Thyroid gland (tissue), 4 donors: ENCODE data around the gene IRAK3.

Experiments used
- CTCF ChIP-seq, 6 experiments: fragments of 200-600 bp in 3 of 6; fragments of 450-650 bp in 3 of 6; sonication (generic) in 3 of 6; IDR thresholded peaks; one replicate each; pipeline ENCODE4 v1.5.1; 2016 to 2019; ENCODE audit warnings: antibody characterized with exemption in 6 of 6, mild to moderate bottlenecking in 2 of 6, inconsistent platforms in 1 of 6, moderate library complexity in 1 of 6
- POLR2A ChIP-seq, 2 donors: fragments of 450-650 bp; IDR thresholded peaks; one replicate each; pipeline ENCODE4 v1.6.1; 2017; ENCODE audit warnings: antibody characterized with exemption in 2 of 2, mild to moderate bottlenecking in 2 of 2, moderate library complexity in 1 of 2

DNA sequence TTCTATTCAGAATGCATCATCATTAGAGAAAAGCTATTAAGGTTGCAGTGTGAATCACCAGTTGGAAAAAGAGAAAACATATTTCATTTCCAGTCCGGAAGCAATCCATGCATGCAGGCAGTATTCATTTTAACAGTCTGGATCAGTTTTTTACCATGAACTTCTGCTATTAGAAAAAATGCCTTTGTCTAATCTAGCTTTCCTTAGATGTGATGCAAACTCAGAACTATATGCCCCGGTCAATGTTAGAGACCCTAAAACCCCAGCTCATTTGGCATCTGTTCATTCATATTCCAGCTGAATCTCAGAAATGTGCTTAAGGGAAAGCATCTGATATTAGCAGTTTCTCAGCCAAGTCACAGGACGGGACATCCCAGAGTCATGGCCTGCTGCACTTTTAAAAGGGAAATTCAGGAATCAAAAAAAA, 8.5 kb downstream of the IRAK3 start:
- TF ChIP-seq POLR2A (IDR thresholded peaks at IDR 0.05), result no peak
- no peak for TF ChIP-seq CTCF (IDR thresholded peaks at IDR 0.05)
